Ramos (cell line): Measurements from ENCODE around the gene PGF.

Experiments used
- in situ Hi-C: fragments of 300-500 bp; cut with MboI; formaldehyde crosslinking; loops from one replicate; pipeline ENCODE4 v1.14.3; 2022; ENCODE audit warnings: low sequenced_read_pairs; ENCODE audit not compliant: unreplicated experiment

Gene PGF

DNA sequence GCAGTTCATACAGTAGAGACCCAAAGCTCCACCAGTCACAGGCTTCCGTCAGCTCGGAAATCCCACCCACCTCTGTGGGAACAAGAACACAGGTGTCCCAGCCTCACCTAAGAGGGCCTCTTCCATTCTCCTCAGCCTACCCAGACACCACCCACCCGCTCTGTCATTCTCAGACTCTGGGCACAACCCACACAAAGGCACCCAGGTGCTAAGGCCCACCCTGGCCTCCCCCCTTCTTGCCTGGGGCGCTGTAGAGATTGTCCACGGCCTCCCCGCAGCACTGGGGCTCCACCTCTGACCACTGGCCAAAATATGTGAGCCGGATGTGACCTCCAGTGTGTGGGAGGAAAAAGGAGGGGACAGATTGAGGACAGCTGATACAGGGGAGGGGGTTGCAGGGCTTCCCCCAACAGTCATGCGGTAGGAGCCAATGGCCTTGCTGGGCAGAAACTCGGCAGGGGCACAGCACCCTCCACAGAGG, 46.5 kb downstream of the PGF start:
- in situ Hi-C loops: no loop called here

DNA sequence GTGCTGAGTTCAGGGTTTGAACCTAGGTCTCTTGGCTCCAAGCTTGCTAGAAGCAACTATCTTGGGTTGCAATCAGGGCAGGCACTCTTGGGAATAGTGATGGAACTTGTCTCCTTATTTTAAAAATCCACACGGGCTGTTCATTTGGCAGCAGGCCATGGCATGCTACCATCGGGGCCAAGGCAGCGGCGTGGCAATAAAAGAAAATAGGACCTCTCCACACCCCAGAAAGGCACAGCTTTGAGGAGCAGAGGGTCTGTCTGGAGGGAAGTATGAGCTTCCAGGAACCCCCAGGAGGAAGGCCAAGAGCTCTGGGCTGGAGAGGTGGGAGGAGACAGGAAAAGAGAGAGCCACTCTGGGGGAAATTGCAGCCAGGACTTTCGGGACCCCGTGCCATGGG, 47.7 kb downstream of the PGF start:
- in situ Hi-C loops: no loop called here

DNA sequence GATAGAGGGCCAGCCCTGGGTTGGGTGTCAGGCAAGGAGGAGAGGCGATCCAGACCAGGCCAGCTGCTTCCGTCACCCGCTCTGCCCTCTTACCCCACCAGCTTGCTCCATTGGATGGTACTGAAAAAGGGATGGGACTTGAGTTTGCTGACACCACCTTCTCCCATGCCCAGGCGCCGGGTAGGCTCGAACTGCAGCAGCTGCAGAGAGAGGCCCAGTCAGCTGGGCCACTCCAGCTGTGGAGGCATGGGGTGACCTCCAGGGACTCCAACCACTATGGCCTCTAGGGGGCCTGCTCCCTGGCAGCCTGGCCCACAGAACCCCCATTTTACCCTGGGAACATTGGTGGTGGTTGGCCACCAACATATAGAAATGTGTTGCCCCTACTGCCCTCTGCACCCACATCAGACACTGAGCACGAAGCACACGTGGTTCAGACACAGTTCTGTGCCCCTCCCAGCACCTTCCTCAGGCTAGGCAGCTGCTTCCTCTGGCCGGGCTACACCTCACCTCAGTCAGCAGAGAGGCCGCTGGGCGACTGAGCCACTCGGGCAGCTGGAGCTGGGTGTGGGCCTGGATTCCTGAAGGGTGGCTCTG, 48.4 kb downstream of the PGF start:
- in situ Hi-C loops: no loop called here

DNA sequence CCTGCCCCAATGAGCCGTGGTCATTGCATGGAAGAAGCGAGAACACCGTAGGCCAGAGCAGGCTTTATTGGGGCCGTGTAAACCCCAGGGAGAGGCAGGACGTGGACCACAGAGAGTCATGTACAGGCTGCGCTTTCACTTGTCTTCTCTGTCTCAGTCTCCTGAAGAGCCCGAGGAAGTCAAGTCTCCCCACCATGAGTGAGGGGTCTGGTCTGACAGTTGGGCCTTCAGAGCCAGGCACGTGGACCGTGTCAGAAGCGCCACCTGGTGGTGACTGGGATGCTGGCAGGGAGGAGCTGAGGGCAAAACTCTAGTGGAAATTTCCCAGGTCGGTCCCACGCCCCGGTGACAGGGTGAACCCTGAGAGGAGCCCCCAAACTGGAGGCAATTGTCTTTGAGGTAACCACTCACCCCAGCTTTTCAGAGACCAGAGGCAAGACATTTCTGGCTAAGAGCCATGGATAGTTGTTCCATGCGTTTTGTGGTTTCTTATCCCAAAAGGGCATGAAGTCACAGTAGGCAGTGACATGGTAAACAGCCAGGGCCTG, 49.7 kb downstream of the PGF start:
- in situ Hi-C loops: no loop called here

DNA sequence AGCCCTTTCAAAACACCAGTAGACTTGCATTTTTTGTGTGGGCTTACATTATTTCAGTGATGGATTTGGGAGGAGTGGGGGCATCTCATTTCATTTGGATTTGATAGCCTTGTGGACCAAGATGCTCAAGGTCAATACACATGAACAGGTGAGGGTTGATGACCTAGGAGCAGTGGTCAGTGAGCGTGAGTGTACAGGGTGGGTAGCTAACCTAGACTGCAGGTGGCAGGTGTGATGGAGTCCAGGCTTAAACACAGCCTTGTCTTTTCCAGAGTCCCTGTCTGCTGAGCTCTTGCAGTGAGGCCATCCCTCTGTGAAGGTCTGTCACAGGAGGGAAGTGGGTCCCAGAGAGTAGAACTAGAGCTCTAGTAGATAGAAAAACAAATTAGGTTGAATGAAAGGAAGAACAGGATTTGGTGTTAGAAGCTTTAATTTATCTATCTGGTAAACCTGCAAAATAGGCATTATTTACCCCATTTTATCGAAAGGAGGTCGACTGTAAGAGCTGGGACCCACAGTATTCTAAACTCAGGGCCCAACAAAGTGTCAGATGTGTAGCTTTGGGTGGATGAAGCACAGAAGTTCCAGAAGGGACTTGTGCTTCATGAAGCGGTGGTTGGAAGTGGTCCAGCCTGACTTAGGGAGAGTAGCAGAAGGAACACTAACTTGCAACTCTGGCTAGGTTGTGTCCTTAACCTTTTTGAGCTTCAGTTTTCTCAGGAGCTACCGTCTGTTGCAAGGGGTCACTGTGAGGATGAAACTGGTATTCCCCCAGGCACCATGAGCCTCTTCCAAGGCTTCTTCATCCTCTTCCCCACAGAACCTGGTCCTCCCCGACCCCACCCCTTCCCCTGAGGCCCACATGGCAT, 50.5 kb downstream of the PGF start:
- in situ Hi-C loops: no loop called here

DNA sequence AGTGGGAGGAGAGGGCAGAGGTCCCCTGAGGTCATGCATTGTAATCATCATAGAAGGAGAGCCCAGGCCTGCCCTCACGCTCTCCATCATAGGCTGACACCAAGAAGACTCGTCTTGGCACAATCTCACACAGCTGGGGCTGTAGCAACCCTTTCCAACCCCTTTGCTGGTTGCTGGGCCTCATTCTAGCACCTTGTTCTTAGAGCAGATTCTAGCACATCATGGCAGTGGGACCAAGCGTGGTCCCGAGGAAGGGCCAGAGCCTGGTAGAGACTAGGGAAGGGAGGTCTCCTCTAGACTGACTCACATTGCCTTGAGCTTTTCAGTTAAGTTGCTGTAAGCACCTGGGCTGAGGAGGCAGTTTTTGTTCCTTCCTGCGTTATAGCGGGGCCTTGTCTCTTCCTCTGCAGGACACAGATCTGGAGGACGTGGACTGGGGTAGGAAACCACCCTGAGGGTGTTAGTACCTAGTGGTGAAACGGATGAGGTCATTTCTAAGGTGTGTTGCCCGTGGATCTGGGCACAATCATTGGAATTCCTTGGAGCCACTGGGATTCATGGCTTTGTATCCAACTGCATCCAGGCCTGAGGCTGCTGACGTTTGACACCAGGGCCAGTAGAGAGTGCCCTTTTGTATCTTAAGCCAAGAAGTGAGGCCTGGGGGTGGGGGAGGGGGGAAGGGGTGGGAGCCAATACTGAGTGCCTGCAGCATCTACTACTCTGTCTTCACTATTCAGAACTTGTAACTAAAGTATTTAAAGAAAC, 52.3 kb downstream of the PGF start:
- in situ Hi-C loops: no loop called here

DNA sequence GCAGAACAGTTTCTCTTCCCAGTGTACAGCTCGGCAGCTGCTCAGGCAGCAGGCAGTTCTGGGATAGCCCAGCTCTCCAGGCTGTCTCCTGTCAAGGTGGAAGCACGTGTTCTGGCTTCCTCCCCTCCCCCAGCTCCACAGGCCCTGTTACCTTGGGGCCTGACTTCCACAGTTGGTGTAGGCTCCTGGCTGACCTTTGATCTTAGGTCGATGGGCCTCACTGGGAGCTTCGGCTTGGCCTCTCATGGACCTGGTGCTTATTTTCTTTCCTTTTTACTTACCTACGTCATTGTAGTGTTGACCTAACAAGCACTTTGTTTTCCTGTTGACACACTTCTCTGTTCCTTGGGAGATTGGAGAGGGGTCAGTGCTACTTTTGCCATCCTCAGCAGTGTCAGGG, 56.7 kb downstream of the PGF start:
- in situ Hi-C loops: no loop called here

DNA sequence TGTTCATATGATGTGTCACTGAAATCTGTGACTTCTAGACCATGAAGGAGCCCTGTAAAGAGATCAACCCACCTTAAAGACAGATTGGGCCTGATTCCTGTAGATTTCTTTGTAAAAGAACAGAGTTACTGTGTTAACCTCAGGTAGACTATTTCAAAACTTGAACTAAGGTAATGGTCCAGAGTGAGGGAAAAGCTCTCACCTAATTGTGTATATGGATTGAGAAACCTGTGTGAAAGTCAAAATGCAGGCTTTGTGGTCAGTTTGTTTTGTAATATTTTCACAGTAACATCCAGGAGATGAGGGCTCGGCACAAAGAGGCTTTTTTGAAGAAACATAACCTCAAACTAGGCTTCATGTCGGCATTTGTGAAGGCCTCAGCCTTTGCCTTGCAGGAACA, 57.3 kb downstream of the PGF start:
- in situ Hi-C loops: no loop called here

DNA sequence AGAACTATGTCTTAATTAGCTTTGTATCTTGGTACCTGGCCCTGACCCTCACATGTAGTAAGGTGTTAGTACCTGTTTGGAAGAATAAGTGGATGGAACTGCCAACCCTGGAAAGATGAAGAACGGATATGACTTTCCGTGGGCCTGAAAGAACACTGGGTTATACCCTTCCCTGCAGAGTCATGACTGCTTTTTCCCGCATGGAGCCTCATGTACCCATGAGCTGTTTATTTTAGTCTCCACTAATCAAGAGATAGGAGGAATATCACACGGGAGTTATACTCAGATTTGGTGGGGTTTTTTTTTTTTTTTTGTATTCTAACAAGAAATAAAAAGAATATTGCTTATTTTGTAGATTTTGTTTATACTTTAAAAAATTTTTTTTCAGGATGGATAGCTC, 57.8 kb downstream of the PGF start:
- in situ Hi-C loops: no loop called here

DNA sequence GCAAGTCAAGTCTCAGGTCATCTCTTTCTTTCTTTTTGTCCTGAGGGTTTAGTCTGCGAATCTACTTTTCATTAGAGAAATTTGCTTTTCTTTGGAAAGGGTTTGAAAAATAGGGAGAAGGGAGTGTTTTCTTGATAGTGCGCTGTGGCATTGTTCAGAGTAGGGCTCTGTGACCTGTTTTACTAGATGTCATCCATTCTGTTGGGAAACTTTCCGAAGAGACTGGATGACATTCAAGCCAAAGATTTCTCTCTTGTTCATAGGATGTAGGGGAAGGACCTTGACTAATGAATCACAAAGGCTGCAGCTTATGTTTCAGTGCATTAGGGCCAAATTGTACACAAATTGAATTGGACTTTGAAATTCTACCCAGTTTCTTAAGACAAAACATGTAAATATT, 59.0 kb downstream of the PGF start:
- in situ Hi-C loops: no loop called here

DNA sequence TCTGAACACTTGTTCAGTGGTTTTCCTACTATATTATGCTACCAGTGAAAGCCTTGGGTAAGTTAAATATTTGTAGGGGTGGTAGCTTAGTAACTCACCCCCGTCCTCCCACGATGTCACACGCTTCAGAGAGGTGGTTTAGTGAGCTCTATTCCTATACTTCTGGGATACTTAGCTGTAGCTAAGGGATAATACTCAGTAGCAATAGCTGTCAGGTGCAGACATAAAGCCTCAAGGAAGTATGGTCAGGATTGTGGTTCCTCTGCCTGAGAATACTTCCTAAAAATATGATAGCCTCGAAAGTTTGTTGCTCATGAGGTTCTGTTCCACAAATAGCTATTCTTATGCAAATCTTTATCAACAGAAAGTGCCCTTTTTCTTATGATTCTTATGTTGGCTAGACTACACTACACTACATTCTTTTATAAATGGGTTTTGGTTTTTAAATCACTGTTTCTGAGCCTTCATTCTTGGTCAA, 61.7 kb downstream of the PGF start:
- in situ Hi-C loops: no loop called here

DNA sequence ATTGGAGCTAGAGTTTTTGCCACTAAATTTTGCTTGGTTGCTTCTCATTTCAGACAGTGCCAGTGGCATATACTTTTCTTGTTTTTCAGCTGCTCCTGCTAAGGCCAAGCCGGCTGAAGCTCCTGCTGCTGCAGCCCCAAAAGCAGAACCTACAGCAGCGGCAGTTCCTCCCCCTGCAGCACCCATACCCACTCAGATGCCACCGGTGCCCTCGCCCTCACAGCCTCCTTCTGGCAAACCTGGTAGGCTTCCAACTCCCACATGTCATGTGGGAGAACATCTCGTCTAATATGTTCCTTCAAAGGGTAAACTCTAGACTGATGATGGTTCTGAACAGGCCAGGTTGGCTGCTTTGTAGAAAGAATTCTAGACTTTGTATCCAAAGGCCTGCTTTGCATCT, 62.7 kb downstream of the PGF start:
- in situ Hi-C loops: no loop called here

DNA sequence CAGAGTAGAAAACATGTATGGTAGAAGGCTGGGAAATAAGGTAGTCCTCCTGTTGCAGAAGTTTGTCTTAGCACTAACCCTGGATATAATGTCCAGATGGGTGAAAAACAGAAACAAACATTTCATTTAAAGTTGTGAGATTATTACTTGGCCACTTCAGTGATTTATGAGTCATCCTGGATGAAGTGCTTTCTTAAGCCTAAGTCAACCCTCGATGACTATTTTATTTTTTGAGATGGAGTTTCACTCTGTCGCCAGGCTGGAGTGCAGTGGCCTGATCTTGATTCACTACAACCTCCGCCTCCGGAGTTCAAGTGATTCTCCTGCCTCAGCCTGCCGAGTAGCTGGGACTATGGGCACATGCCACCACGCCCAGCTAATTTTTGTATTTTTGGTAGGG, 63.5 kb downstream of the PGF start:
- in situ Hi-C loops: no loop called here
